Testis (tissue), 3 donors: Measurements from ENCODE around the gene GPC6. TPM values are rescaled to one million over a fixed set of nuclear protein-coding genes. Genes with fewer than 3 reads are reported as not detected.

Experiments
- DNase-seq: peaks from one replicate; pipeline ENCODE4 v3.0.0-alpha.2; 2019
- H3K27ac ChIP-seq, 2 donors: fragments of 200-600 bp; sonication (generic); one replicate each; pipeline ENCODE4 v1.5.1; 2019
- H3K27me3 ChIP-seq: fragments of 200-600 bp; sonication (generic); one replicate; pipeline ENCODE4 v1.5.1; 2019
- H3K36me3 ChIP-seq: fragments of 200-600 bp; sonication (generic); one replicate; pipeline ENCODE4 v1.5.1; 2017; ENCODE audit warnings: low read depth; ENCODE audit errors: missing control alignments
- H3K4me1 ChIP-seq: fragments of 200-600 bp; sonication (generic); one replicate; pipeline ENCODE4 v1.5.1; 2019
- H3K4me3 ChIP-seq, 2 donors: fragments of 200-600 bp; sonication (generic); one replicate each; pipeline ENCODE4 v1.5.1; 2017 to 2019
- H3K9me3 ChIP-seq: fragments of 200-600 bp; sonication (generic); one replicate; pipeline ENCODE4 v1.5.1; 2017
- CTCF ChIP-seq, 3 experiments: fragments of 450-650 bp in 2 of 3; fragments of 200-600 bp in 1 of 3; sonication (generic) in 1 of 3; IDR thresholded peaks; one replicate each; pipeline ENCODE4 v1.5.1; 2016 to 2019; ENCODE audit warnings: antibody characterized with exemption in 3 of 3, mild to moderate bottlenecking in 2 of 3, moderate library complexity in 1 of 3
- POLR2A ChIP-seq: fragments of 450-650 bp; IDR thresholded peaks from one replicate; pipeline ENCODE4 v1.6.1; 2017; ENCODE audit warnings: antibody characterized with exemption, mild to moderate bottlenecking, moderate library complexity
- WGBS, 2 donors: methylation state at CpG; one replicate each; pipeline ENCODE4 v1.1.5; 2018; 5-methylcytosine and 5-hydroxymethylcytosine counted together
- intact Hi-C: fragments of 100-400 bp; cut with DNase I; formaldehyde crosslinking; loops from one replicate; pipeline ENCODE4 v1.15.1; 2023; ENCODE audit warnings: low total_unique reads
- polyA plus RNA-seq: library from polyadenylated mRNA; stranded (reverse); fragments of 350-450 nt; fragmentation: Illumina TruSeq; extraction: RNeasy Lipid Tissue Mini Kit (QIAGEN cat#74804); gene quantifications from one replicate; pipeline ENCODE4 v1.2.3, GENCODE V29; 2014; ENCODE audit warnings: low read depth, low replicate concordance; ENCODE audit not compliant: insufficient read depth
- total RNA-seq, 2 donors: library from RNA; depleted of rRNA; stranded (reverse); fragments of >200 nt; gene quantifications; one replicate each; pipeline ENCODE4 v1.2.3, GENCODE V29; 2016

Gene GPC6
- total and polyA plus RNA-seq, 3 donors from 2014 or later: 2.2 to 6.9 (median 4.3) TPM

- Histone ChIP-seq H3K4me1 (no peaks in the 10 kb centered on the region), H3K27me3 (no peaks in the 10 kb centered on the region), H3K4me3 (no peak overlapping the region), H3K36me3 (no peaks in the 10 kb centered on the region), H3K27ac (no peak overlapping the region), H3K9me3 (no peaks in the 10 kb centered on the region)
- intact Hi-C loops: no loop called here
- no peak for TF ChIP-seq CTCF (IDR thresholded peaks at IDR 0.05)
- no peak for TF ChIP-seq POLR2A
- no peak for DNase-seq
- 74 to 79% methylated on average over 5 of the region's 5 CpGs for WGBS, 2 donors
These were observed 1200.8 kb downstream of the GPC6 start for GRCh38 chr13:94427313-94427953.

GRCh38 chr13:94431574-94431973 lies 1205.0 kb downstream of the GPC6 start:
- no peak for TF ChIP-seq CTCF (IDR thresholded peaks at IDR 0.05)
- no peak for TF ChIP-seq POLR2A
- no peaks in the 10 kb centered on the region for H3K9me3 ChIP-seq
- intact Hi-C loops: no loop called here
- no peaks in the 10 kb centered on the region for H3K36me3 ChIP-seq
- no peaks in the 10 kb centered on the region for H3K27me3 ChIP-seq
- no peaks in the 10 kb centered on the region for H3K4me1 ChIP-seq
- DNase-seq: no peak
- no peak overlapping the region for H3K27ac ChIP-seq
- no peak overlapping the region for H3K4me3 ChIP-seq
- 73 to 78% methylated on average over 2 of the region's 2 CpGs for WGBS, 2 donors

- Histone ChIP-seq H3K4me3 (no peak overlapping the region), H3K36me3 (no peaks in the 10 kb centered on the region), H3K4me1 (no peaks in the 10 kb centered on the region), H3K27ac (no peak overlapping the region), H3K27me3 (no peaks in the 10 kb centered on the region), H3K9me3 (no peaks in the 10 kb centered on the region)
- DNase-seq: no peak
- TF ChIP-seq CTCF (IDR thresholded peaks at IDR 0.05): no peak
- TF ChIP-seq POLR2A: no peak
- intact Hi-C loops: no loop called here
These were observed 1205.4 kb downstream of the GPC6 start for GRCh38 chr13:94431987-94432386.

GRCh38 chr13:94433055-94433961 lies 1206.7 kb downstream of the GPC6 start:
- intact Hi-C loops: no loop called here
- H3K27me3 ChIP-seq: no peaks in the 10 kb centered on the region
- H3K4me1 ChIP-seq: no peaks in the 10 kb centered on the region
- no peaks in the 10 kb centered on the region for H3K36me3 ChIP-seq
- no peak overlapping the region for H3K27ac ChIP-seq
- no peaks in the 10 kb centered on the region for H3K9me3 ChIP-seq
- 61 to 69% methylated on average over 19 of the region's 19 CpGs for WGBS, 2 donors
- H3K4me3 ChIP-seq: no peak overlapping the region
- DNase-seq: no peak
- TF ChIP-seq POLR2A (no peak), CTCF (IDR thresholded peaks at IDR 0.05) (no peak)
